HCT116 (cell line): ENCODE measurements around the gene PRC1. TPM values are rescaled to one million over a fixed set of nuclear protein-coding genes. Genes with fewer than 3 reads are reported as not detected.

Experiments used
- ATAC-seq: fragments of 200-7000 bp; cut with Tn5 transposase; 2 replicates; pipeline ENCODE4 v1.9.1; 2020; ENCODE audit warnings: mild to moderate bottlenecking, moderate library complexity
- Bru-seq: library from RNA; stranded (reverse); fragments of 400-500 nt; gene quantifications from one replicate; lab custom pipeline; 2021; lab: Mats Ljungman, UMichigan
- BruChase-seq, 2 experiments: library from RNA; stranded (reverse); fragments of 400-500 nt; gene quantifications; one replicate each; lab custom pipeline; 2021; lab: Mats Ljungman, UMichigan
- BruUV-seq: library from RNA; stranded (reverse); fragments of 400-500 nt; replicated peaks from 2 replicates; lab custom pipeline; 2021; lab: Mats Ljungman, UMichigan
- CTCF ChIA-PET: fragments of 300-600 bp; sonication (Branson Sonifier 250); formaldehyde crosslinking; loops from one replicate; lab custom pipeline; 2021; ENCODE audit warnings: antibody characterized with exemption; lab: Charles Lee
- POLR2A ChIA-PET: fragments of 300-600, 350-600 bp; sonication (Branson Sonifier 250); formaldehyde crosslinking; loops from one replicate; lab custom pipeline; 2021; ENCODE audit warnings: antibody characterized with exemption; lab: Charles Lee
- RAD21 ChIA-PET, 2 experiments: fragments of 300-600 bp; sonication (Branson Sonifier 250); formaldehyde crosslinking; loops; one replicate each; lab custom pipeline; 2023; ENCODE audit warnings: low total read pairs in 2 of 2; ENCODE audit not compliant: uncharacterized antibody in 2 of 2, unreplicated experiment in 2 of 2, low non-redundant PET in 1 of 2; lab: Charles Lee
- DNase-seq: peaks from one replicate; pipeline ENCODE4 v3.0.0-alpha.2; 2010; ENCODE audit warnings: low read depth, low spot score
- H2AFZ ChIP-seq: fragments of 200-600 bp; shearing (Covaris generic), sonication (generic); 2 replicates; pipeline ENCODE4 v1.6.1; 2017; ENCODE audit warnings: low read depth, mixed run types, mixed read lengths, antibody characterized with exemption, low read length; ENCODE audit not compliant: poor library complexity, severe bottlenecking
- H3K27ac ChIP-seq: 2 replicates; pipeline ENCODE4 v1.5.1; 2012; ENCODE audit warnings: low read depth, low read length
- H3K27me3 ChIP-seq: fragments of 200-600 bp; sonication (generic); 2 replicates; pipeline ENCODE4 v1.6.1; 2016; ENCODE audit warnings: mixed run types, low read length, mixed read lengths; ENCODE audit not compliant: insufficient read depth
- H3K36me3 ChIP-seq, 2 experiments: fragments of 200-500 bp in 1 of 2; fragments of 200-600 bp in 1 of 2; sonication (Bioruptor generic) in 1 of 2; sonication (generic) in 1 of 2; 2 replicates each; pipeline versions ENCODE4 v1.5.1 to v1.6.1; 2014 to 2016; ENCODE audit warnings: low read length in 2 of 2, inconsistent platforms in 1 of 2, mixed read lengths in 1 of 2, mixed run types in 1 of 2; ENCODE audit not compliant: insufficient read depth in 2 of 2, control insufficient read depth in 1 of 2
- H3K4me1 ChIP-seq, 2 experiments: fragments of 200-600 bp in 1 of 2; sonication (generic) in 1 of 2; 2 replicates each; pipeline versions ENCODE4 v1.5.1 to v1.6.1; 2012 to 2017; ENCODE audit warnings: low read length in 2 of 2, inconsistent platforms in 1 of 2, mild to moderate bottlenecking in 1 of 2, mixed read lengths in 1 of 2, mixed run types in 1 of 2, moderate library complexity in 1 of 2; ENCODE audit not compliant: insufficient read depth in 2 of 2, control insufficient read depth in 1 of 2
- H3K4me2 ChIP-seq: fragments of 200-600 bp; sonication (generic); 2 replicates; pipeline ENCODE4 v1.6.1; 2017; ENCODE audit warnings: mixed run types, low read length, mixed read lengths
- H3K4me3 ChIP-seq, 2 experiments: fragments of 200-600 bp in 1 of 2; sonication (generic) in 1 of 2; replicated peaks in 1 of 2; 2 replicates each; pipeline ENCODE4 v1.5.1; 2011 to 2016; ENCODE audit warnings: low read length in 2 of 2, control low read depth in 1 of 2, low read depth in 1 of 2, mild to moderate bottlenecking in 1 of 2, mixed read lengths in 1 of 2, mixed run types in 1 of 2
- H3K79me2 ChIP-seq: fragments of 200-600 bp; sonication (generic); 2 replicates; pipeline ENCODE4 v1.6.1; 2017; ENCODE audit warnings: mild to moderate bottlenecking, mixed run types, low read length, moderate library complexity, mixed read lengths; ENCODE audit not compliant: insufficient read depth
- H3K9ac ChIP-seq: fragments of 200-600 bp; sonication (generic); 2 replicates; pipeline ENCODE4 v1.6.1; 2016; ENCODE audit warnings: low read length, mixed read lengths
- H3K9me2 ChIP-seq: fragments of 200-600 bp; sonication (generic), shearing (Covaris generic); 2 replicates; pipeline ENCODE4 v1.6.1; 2017; ENCODE audit warnings: mixed run types, mild to moderate bottlenecking, moderate library complexity; ENCODE audit not compliant: insufficient read depth
- H3K9me3 ChIP-seq, 2 experiments: fragments of 200-500 bp in 1 of 2; fragments of 200-600 bp in 1 of 2; sonication (Bioruptor generic) in 1 of 2; sonication (generic) in 1 of 2; 2 replicates each; pipeline ENCODE4 v1.6.1; 2014 to 2017; ENCODE audit warnings: low read length in 2 of 2, mixed read lengths in 2 of 2, inconsistent platforms in 1 of 2, low read depth in 1 of 2, mild to moderate bottlenecking in 1 of 2, mixed run types in 1 of 2, moderate library complexity in 1 of 2; ENCODE audit not compliant: control insufficient read depth in 1 of 2, insufficient read depth in 1 of 2
- H4K20me1 ChIP-seq: fragments of 200-600 bp; sonication (generic), shearing (Covaris generic); 2 replicates; pipeline ENCODE4 v1.6.1; 2017; ENCODE audit warnings: mixed run types, mild to moderate bottlenecking, moderate library complexity; ENCODE audit not compliant: insufficient read depth
- CBX3 ChIP-seq: IDR thresholded peaks from 2 replicates; pipeline ENCODE4 v1.6.1; 2012; ENCODE audit warnings: low read depth
- CEBPB ChIP-seq: IDR thresholded peaks from 2 replicates; pipeline ENCODE4 v1.6.1; 2012; ENCODE audit warnings: low read depth
- EGR1 ChIP-seq: IDR thresholded peaks from 2 replicates; pipeline ENCODE4 v1.6.1; 2012; ENCODE audit warnings: low read depth
- ELF1 ChIP-seq: IDR thresholded peaks from 2 replicates; pipeline ENCODE4 v1.6.1; 2012; ENCODE audit warnings: low read depth, borderline replicate concordance
- EZH2phosphoT487 ChIP-seq: fragments of 200-600 bp; IDR thresholded peaks from 2 replicates; pipeline ENCODE4 v1.6.1; 2018; ENCODE audit warnings: antibody characterized with exemption, borderline replicate concordance
- JUND ChIP-seq: IDR thresholded peaks from 2 replicates; pipeline ENCODE4 v1.6.1; 2012
- RAD21 ChIP-seq: IDR thresholded peaks from 2 replicates; pipeline ENCODE4 v1.6.1; 2012; ENCODE audit warnings: low read depth, mild to moderate bottlenecking
- SIN3A ChIP-seq: IDR thresholded peaks from 2 replicates; pipeline ENCODE4 v1.6.1; 2012; ENCODE audit warnings: low read depth
- SP1 ChIP-seq: IDR thresholded peaks from 2 replicates; pipeline ENCODE4 v1.6.1; 2012; ENCODE audit warnings: low read depth
- SRF ChIP-seq: IDR thresholded peaks from 2 replicates; pipeline ENCODE4 v1.6.1; 2012; ENCODE audit warnings: low read depth
- YY1 ChIP-seq: IDR thresholded peaks from 2 replicates; pipeline ENCODE4 v1.6.1; 2011; ENCODE audit warnings: low read length, low read depth, moderate library complexity, mild to moderate bottlenecking; ENCODE audit not compliant: insufficient replicate concordance; ENCODE audit errors: extremely low read depth
- ZFX ChIP-seq: fragments of 450-650 bp; IDR thresholded peaks from 2 replicates; pipeline ENCODE4 v1.6.1; 2017
- intact Hi-C: fragments of 100-400 bp; cut with micrococcal nuclease; formaldehyde crosslinking; loops from 2 replicates; pipeline ENCODE4 v1.10.0; 2022
- long read RNA-seq: library from polyadenylated mRNA; unstranded; transcript quantifications from one replicate; pipeline ENCODE4 v2.0.0, GENCODE V29; 2021; ENCODE audit not compliant: unreplicated experiment
- polyA plus RNA-seq: library from polyadenylated mRNA; unstranded; fragments of >200 nt; gene quantifications from 2 replicates; pipeline ENCODE4 v1.2.1, GENCODE V29; 2012; ENCODE audit warnings: missing spikeins
- total RNA-seq: library from RNA; stranded (reverse); gene quantifications from one replicate; pipeline ENCODE4 v1.2.1, GENCODE V29; 2021; ENCODE audit not compliant: unreplicated experiment
- TF ChIP-seq, protein P1 (sequence below): IDR thresholded peaks from 2 replicates; pipeline ENCODE4 v1.6.1; 2012
- TF ChIP-seq, protein P2 (sequence below): IDR thresholded peaks from 2 replicates; pipeline ENCODE4 v1.6.1; 2012
- TF ChIP-seq, protein P3 (sequence below): IDR thresholded peaks from 2 replicates; pipeline ENCODE4 v1.6.1; 2011; ENCODE audit warnings: mild to moderate bottlenecking, low read length, moderate library complexity; ENCODE audit not compliant: insufficient replicate concordance; ENCODE audit errors: extremely low read depth
- TF ChIP-seq, protein P4 (sequence below), 3 experiments: fragments of 200-600 bp in 1 of 3; sonication (generic) in 1 of 3; IDR thresholded peaks in 2 of 3; conservative IDR thresholded peaks in 1 of 3; 2 replicates each; pipeline ENCODE4 v1.5.1; 2012 to 2017; ENCODE audit warnings: low read depth in 2 of 3, low read length in 2 of 3, antibody characterized with exemption in 1 of 3, borderline replicate concordance in 1 of 3, control low read depth in 1 of 3, mild to moderate bottlenecking in 1 of 3, mixed read lengths in 1 of 3, mixed run types in 1 of 3, moderate library complexity in 1 of 3; ENCODE audit not compliant: insufficient read depth in 1 of 3

Gene PRC1, protein sequence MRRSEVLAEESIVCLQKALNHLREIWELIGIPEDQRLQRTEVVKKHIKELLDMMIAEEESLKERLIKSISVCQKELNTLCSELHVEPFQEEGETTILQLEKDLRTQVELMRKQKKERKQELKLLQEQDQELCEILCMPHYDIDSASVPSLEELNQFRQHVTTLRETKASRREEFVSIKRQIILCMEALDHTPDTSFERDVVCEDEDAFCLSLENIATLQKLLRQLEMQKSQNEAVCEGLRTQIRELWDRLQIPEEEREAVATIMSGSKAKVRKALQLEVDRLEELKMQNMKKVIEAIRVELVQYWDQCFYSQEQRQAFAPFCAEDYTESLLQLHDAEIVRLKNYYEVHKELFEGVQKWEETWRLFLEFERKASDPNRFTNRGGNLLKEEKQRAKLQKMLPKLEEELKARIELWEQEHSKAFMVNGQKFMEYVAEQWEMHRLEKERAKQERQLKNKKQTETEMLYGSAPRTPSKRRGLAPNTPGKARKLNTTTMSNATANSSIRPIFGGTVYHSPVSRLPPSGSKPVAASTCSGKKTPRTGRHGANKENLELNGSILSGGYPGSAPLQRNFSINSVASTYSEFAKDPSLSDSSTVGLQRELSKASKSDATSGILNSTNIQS
- total RNA-seq (186 TPM), Bru-seq, nascent RNA (percentile 66 among the genes with signal in this experiment), BruChase-seq, experiment 1, labeled RNA remaining after a 6-hour chase (percentile 96 among the genes with signal in this experiment), BruChase-seq, experiment 2, labeled RNA remaining after a 2-hour chase (percentile 93 among the genes with signal in this experiment)
- polyA plus RNA-seq = 245 and 283 TPM in 2 replicates
- long read RNA-seq, full-length matches to known transcripts = 55 of 159 reads
- long read RNA-seq, partial matches to known transcripts = 36 of 159 reads
- long read RNA-seq, other reads (novel, unspliced or antisense) = 68 of 159 reads

DNA sequence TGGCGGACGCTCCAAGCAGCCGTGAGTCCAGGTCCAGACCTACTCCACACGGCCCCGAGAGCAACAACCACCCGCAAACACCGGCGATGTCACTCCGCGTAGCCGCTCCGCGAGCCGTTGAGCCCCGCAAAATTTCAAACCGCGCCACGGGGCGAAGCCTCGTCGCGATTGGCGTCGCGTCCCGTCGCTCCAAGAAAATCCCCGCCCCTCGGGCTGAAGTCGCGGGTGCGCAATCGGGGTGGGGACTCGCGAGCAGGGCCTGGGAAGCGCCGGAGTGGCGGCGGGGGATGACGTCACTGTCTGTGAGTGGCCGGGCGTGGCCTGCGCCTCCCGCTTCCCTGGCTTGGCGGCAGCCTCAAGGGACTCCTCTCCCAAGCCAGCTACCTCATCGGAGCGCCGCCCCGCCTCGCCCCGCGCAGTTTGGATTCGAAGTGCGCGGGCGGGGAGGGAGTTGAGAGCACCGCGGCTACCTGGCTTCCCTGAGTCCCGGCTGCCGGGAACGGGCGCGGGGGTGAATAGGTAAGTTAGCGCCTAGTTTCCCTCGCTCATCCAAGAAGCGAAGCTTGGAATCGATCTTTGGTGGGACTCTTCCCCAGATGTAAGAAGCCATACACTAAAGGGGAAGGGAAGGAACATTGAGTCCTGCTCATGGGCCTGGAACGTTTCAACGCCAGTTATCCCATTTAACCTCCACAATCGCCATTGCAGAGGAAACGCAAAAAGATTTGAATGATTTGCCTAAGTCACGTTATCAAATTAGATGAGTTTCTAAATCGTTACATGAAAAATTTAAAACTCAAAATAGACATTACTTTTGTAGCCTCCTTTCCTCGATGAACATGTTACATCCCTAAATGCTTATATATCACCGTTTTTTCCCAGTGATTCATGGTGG, at the start of gene PRC1:
TSS of gene PRC1 (minus strand) at position 119 of the 895 bp plus-strand sequence. CDS start at position 1, 118 bp downstream.
- Histone ChIP-seq H3K9me2 (no peaks in the 10 kb centered on the region), H3K36me3 (peaks cover 16 to 26% of the 10 kb centered on the region in 2 experiments; a peak in 3 of 4 replicates), H3K27me3 (no peaks in the 10 kb centered on the region), H3K79me2 (peaks cover 68% of the 10 kb centered on the region), H4K20me1 (no peaks in the 10 kb centered on the region), H2AFZ (peak within 1 kb of the TSS; percentile 36), H3K4me1 (peaks cover 7 to 19% of the 10 kb centered on the region in 2 experiments), H3K9ac (peak within 1 kb of the TSS; percentile 100), H3K4me2 (peak within 1 kb of the TSS; percentile 89), H3K4me3 (peak within 1 kb of the TSS; percentile 84 to 89), H3K27ac (peak within 1 kb of the TSS; percentile 91), H3K9me3 (no peaks in the 10 kb centered on the region)
- CTCF ChIA-PET = interaction anchor here (0.6 to 1.0 kb wide), 3 partner anchors 10 to 253 kb away, joined by 3 to 5 read pairs (median 3); partner anchors contain the start of gene HDDC3
- BruUV-seq = TSS peak; percentile 89
- peak; percentile 94 for DNase-seq
- RAD21 ChIA-PET = no interaction called here
- ATAC-seq = peak; percentile 97
- intact Hi-C loops = loop anchor here (1.0 kb wide), 1 partner anchor 40 kb away; the partner anchor contains the start of gene RCCD1
- POLR2A ChIA-PET = interaction anchor here (0.6 to 0.8 kb wide), 2 partner anchors 63 to 1906 kb away, joined by 3 read pairs; partner anchors contain the start of gene CHD2
- TF ChIP-seq SIN3A (peak; percentile 98), RAD21 (no peak), CEBPB (no peak), SRF (peak; percentile 89; the same call in 1 of the 2 replicates), JUND (peak; percentile 51), CBX3 (peak; percentile 53), EGR1 (peak; percentile 89), SP1 (peak; percentile 97), YY1 (peak; percentile 47), EZH2phosphoT487 (no peak), ZFX (peak; percentile 33; the same call in 1 of the 2 replicates), ELF1 (no peak; the same call in 1 of the 2 replicates)
- TF ChIP-seq, protein P1, sequence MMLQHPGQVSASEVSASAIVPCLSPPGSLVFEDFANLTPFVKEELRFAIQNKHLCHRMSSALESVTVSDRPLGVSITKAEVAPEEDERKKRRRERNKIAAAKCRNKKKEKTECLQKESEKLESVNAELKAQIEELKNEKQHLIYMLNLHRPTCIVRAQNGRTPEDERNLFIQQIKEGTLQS = no peak
- TF ChIP-seq, protein P2, sequence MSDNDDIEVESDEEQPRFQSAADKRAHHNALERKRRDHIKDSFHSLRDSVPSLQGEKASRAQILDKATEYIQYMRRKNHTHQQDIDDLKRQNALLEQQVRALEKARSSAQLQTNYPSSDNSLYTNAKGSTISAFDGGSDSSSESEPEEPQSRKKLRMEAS = peak; percentile 80
- TF ChIP-seq, protein P3, sequence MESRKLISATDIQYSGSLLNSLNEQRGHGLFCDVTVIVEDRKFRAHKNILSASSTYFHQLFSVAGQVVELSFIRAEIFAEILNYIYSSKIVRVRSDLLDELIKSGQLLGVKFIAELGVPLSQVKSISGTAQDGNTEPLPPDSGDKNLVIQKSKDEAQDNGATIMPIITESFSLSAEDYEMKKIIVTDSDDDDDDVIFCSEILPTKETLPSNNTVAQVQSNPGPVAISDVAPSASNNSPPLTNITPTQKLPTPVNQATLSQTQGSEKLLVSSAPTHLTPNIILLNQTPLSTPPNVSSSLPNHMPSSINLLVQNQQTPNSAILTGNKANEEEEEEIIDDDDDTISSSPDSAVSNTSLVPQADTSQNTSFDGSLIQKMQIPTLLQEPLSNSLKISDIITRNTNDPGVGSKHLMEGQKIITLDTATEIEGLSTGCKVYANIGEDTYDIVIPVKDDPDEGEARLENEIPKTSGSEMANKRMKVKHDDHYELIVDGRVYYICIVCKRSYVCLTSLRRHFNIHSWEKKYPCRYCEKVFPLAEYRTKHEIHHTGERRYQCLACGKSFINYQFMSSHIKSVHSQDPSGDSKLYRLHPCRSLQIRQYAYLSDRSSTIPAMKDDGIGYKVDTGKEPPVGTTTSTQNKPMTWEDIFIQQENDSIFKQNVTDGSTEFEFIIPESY = peak; percentile 82
- TF ChIP-seq, protein P4, sequence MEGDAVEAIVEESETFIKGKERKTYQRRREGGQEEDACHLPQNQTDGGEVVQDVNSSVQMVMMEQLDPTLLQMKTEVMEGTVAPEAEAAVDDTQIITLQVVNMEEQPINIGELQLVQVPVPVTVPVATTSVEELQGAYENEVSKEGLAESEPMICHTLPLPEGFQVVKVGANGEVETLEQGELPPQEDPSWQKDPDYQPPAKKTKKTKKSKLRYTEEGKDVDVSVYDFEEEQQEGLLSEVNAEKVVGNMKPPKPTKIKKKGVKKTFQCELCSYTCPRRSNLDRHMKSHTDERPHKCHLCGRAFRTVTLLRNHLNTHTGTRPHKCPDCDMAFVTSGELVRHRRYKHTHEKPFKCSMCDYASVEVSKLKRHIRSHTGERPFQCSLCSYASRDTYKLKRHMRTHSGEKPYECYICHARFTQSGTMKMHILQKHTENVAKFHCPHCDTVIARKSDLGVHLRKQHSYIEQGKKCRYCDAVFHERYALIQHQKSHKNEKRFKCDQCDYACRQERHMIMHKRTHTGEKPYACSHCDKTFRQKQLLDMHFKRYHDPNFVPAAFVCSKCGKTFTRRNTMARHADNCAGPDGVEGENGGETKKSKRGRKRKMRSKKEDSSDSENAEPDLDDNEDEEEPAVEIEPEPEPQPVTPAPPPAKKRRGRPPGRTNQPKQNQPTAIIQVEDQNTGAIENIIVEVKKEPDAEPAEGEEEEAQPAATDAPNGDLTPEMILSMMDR (IDR thresholded peaks at IDR 0.05 in 2 of 3, conservative IDR thresholded peaks at IDR 0.05 in 1 of 3; ENCODE audit: borderline replicate concordance in 1 of 3, insufficient read depth in 1 of 3, low read depth in 2 of 3, low read length in 2 of 3) = no peak
